ENCODE data around the gene UFC1. TPM values are rescaled to one million over a fixed set of nuclear protein-coding genes. Genes with fewer than 3 reads are reported as not detected.

The UFC1 gene
- total RNA-seq, 1 donor from 2014 or later, result 138 TPM

DNA sequence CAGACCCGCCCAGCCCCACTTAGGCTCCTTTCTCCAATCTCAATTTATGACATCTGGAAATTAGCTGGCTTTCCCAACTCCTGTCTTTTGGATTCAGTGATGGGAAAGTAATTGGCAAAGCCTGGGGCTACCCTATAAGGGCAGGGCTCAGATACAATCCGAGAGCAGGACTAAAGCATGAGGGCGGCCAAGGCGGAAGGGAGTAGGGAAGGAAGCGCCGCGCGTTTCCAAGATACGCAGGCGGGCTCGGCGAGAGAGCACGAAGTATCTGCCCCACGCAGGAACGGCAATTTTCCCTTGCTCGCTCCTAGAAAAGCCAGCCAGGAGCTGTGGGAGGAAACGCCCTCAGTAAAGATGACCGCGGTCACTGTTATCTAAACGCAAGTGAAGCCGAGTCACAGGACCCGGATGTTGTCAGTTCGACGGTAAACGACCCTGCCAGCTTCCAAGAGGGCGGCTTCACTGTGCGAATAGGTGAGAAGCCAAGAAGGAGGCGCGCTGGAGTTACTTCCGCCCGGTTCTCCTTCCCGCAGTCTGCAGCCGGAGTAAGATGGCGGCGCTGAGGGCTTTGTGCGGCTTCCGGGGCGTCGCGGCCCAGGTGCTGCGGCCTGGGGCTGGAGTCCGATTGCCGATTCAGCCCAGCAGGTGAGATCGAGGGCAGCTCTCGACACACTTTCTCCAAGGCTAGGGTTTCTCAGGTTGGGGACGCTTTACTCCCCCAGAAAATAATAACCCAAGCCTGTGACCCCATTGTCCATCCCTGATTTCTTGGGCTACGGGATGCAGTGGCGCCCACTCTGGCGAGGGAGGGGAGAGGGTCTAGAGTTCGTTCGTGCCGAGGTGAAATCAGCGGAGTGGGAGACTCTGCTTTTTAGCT, 48.3 kb downstream of the UFC1 start, which contains the start of gene NDUFS2:
Gene NDUFS2, plus strand, starts transcription at position 532 of the 877 bp plus-strand sequence. Its CDS starts 19 bp downstream, at position 551.
- FAIRE-seq, result peak; percentile 39
- DNase-seq (ENCODE audit: low spot score in 2 of 2), result peak; percentile 80 to 90

DNA sequence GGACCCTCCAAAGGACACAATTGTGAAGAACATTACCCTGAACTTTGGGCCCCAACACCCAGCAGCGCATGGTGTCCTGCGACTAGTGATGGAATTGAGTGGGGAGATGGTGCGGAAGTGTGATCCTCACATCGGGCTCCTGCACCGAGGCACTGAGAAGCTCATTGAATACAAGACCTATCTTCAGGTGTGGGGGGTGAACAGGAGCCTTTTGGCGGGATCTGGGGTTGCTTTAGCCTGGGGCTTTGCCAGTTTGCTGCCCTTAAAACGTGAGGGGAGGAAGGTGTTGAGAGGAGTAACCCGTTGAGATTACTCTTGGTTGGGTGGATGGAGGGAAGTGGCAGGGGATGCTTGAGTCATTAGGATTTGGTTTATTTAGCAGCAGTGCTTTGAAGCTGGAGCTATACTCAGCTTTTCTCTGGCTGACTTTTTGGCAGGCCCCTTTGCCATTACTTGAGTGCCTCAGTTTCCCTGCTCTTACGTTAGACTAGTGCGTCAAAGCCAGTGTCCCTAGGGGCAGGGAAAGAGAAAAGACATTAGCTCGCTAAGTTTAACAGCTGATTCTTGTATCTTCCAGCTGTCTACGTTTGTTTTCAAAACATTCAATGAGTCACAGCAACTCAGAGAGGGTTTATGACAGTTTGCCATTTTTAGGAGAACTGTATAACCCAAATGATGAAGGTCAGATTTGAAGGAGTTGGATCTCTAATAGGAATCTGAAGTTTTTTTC, 52.8 kb downstream of the UFC1 start:
- DNase-seq (ENCODE audit: low spot score in 2 of 2) (no peak), FAIRE-seq (no peak)

DNA sequence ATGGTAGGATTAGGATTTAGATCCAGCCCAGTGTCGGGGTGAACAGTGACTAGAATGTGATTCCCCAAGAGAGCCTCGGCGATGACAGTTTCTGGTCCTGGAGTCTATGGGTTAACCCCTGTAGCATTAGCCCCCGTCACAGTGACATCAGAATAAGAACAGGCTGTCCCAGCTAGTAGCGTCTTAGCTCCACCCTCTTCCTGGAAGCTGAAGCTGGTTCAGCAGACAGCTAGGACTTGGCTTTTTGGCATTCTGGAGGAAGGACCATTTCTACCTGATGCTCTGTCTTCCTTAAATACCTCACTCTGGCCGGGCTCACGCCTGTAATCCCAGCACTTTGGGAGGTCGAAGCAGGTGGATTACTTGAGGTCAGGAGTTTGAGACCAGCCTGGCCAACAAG, 53.4 kb downstream of the UFC1 start:
- no peak for DNase-seq (ENCODE audit: low spot score in 2 of 2)

More for the DNA sequence above, 53.4 kb downstream of the UFC1 start:
- no peak for FAIRE-seq

Small RNA genes within 50 kb of the gene (small RNA-seq; reads per million reads assigned to genes)
- gene RF01225, result not detected

Other genes starting within 250 kb of the UFC1 start
- not detected for gene ITLN2, start 199.2 kb upstream of the UFC1 start, total RNA-seq
- 9.4 TPM for gene F11R, start 132.8 kb upstream of the UFC1 start, total RNA-seq
- 32.6 TPM for gene TSTD1, start 115.0 kb upstream of the UFC1 start, total RNA-seq
- gene USF1, start 108.0 kb upstream of the UFC1 start, total RNA-seq, result 186 TPM
- gene ARHGAP30, start 84.1 kb upstream of the UFC1 start, total RNA-seq, result 0.82 TPM
- not detected for gene NECTIN4, start 64.4 kb upstream of the UFC1 start, total RNA-seq
- gene KLHDC9, start 55.6 kb upstream of the UFC1 start, total RNA-seq, result 4.5 TPM
- 53.8 TPM for gene PFDN2, start 35.9 kb upstream of the UFC1 start, total RNA-seq
- 14.7 TPM for gene NIT1, start 35.9 kb upstream of the UFC1 start, total RNA-seq
- gene DEDD, start 21.3 kb upstream of the UFC1 start, total RNA-seq, result 21.6 TPM
- 8.2 TPM for gene USP21, start 5.5 kb downstream of the UFC1 start, total RNA-seq
- 26.5 TPM for gene PPOX, start 12.4 kb downstream of the UFC1 start, total RNA-seq
- gene B4GALT3, start 23.5 kb downstream of the UFC1 start, total RNA-seq, result 16.3 TPM
- gene ADAMTS4, start 45.1 kb downstream of the UFC1 start, total RNA-seq, result 0.41 TPM
- gene NDUFS2, start 48.4 kb downstream of the UFC1 start, total RNA-seq, result 143 TPM
- 2.0 TPM for gene FCER1G, start 61.3 kb downstream of the UFC1 start, total RNA-seq
- not detected for gene APOA2, start 69.7 kb downstream of the UFC1 start, total RNA-seq
- gene TOMM40L, start 72.1 kb downstream of the UFC1 start, total RNA-seq, result 22.4 TPM
- not detected for gene NR1I3, start 84.2 kb downstream of the UFC1 start, total RNA-seq
- gene PCP4L1, start 104.8 kb downstream of the UFC1 start, total RNA-seq, result 6.9 TPM
- gene MPZ, start 156.0 kb downstream of the UFC1 start, total RNA-seq, result 1.6 TPM
- gene SDHC, start 160.4 kb downstream of the UFC1 start, total RNA-seq, result 14.7 TPM
- gene CFAP126, start 213.9 kb downstream of the UFC1 start, total RNA-seq, result not detected